ENCODE measurements around the gene WNK1.

Gene WNK1

GRCh38 chr12:718756-719102 is 33.6 kb upstream of the WNK1 start:
- TF ChIP-seq CTCF (IDR thresholded peaks at IDR 0.05; ENCODE audit: low read depth, low read length), result no peak
- no peak overlapping the region for H3K4me3 ChIP-seq (ENCODE audit: low read depth, low read length)

- no peak for TF ChIP-seq CTCF (IDR thresholded peaks at IDR 0.05; ENCODE audit: low read depth, low read length)
- H3K4me3 ChIP-seq (ENCODE audit: low read depth, low read length), result no peak overlapping the region
Measured at GRCh38 chr12:720231-720941, 32.0 kb upstream of the WNK1 start.

- no peak overlapping the region for H3K4me3 ChIP-seq (ENCODE audit: low read depth, low read length)
- no peak for TF ChIP-seq CTCF (IDR thresholded peaks at IDR 0.05; ENCODE audit: low read depth, low read length)
Measured at GRCh38 chr12:724194-724855, 28.1 kb upstream of the WNK1 start.

GRCh38 chr12:725076-725475 is 27.3 kb upstream of the WNK1 start:
- no peak overlapping the region for H3K4me3 ChIP-seq (ENCODE audit: low read depth, low read length)
- TF ChIP-seq CTCF (IDR thresholded peaks at IDR 0.05; ENCODE audit: low read depth, low read length), result no peak

- no peak for TF ChIP-seq CTCF (IDR thresholded peaks at IDR 0.05; ENCODE audit: low read depth, low read length)
- no peak overlapping the region for H3K4me3 ChIP-seq (ENCODE audit: low read depth, low read length)
Measured at GRCh38 chr12:726281-727140, 25.9 kb upstream of the WNK1 start.

GRCh38 chr12:727321-727720 is 25.1 kb upstream of the WNK1 start:
- H3K4me3 ChIP-seq (ENCODE audit: low read depth, low read length), result no peak overlapping the region
- no peak for TF ChIP-seq CTCF (IDR thresholded peaks at IDR 0.05; ENCODE audit: low read depth, low read length)

- no peak for TF ChIP-seq CTCF (IDR thresholded peaks at IDR 0.05; ENCODE audit: low read depth, low read length)
- no peak overlapping the region for H3K4me3 ChIP-seq (ENCODE audit: low read depth, low read length)
Measured at GRCh38 chr12:728781-729180, 23.6 kb upstream of the WNK1 start.

All from WI38 (cell line).